ENCODE data around the gene POC5.

GRCh38 chr5:75681125-75681830, 36.0 kb downstream of the POC5 start:
- TF ChIP-seq ZNF70 (CRISPR knock-in tag; IDR thresholded peaks at IDR 0.05) = no peak
- TF ChIP-seq PATZ1 (CRISPR knock-in tag; IDR thresholded peaks at IDR 0.05; ENCODE audit: borderline replicate concordance) = no peak
- no peak for TF ChIP-seq ZNF565 (CRISPR knock-in tag; conservative IDR thresholded peaks at IDR 0.05; ENCODE audit: low read depth)
- TF ChIP-seq OSR1 (CRISPR knock-in tag; IDR thresholded peaks at IDR 0.05) = no peak
- no peak for TF ChIP-seq RARB (CRISPR knock-in tag; IDR thresholded peaks at IDR 0.05)
- TF ChIP-seq ZNF8 (CRISPR knock-in tag; IDR thresholded peaks at IDR 0.05) = no peak

All from SK-N-SH treated with all-trans-retinoic acid at 6 μM for 48 hours (cell line).